Pancreas (tissue), 10 donors: ENCODE results near the gene ZNRF2. TPM values are rescaled to one million over a fixed set of nuclear protein-coding genes. Genes with fewer than 3 reads are reported as not detected.

Source experiments
- ATAC-seq, 4 donors: fragments of 200-7000 bp; cut with Tn5 transposase; one replicate each; pipeline versions ENCODE4 v1.8.0 to v1.9.1; 2020; ENCODE audit warnings: mild to moderate bottlenecking in 4 of 4, moderate library complexity in 4 of 4
- DNase-seq, 6 donors: peaks; one replicate each; pipeline ENCODE4 v3.0.0-alpha.2; 2020
- FAIRE-seq: peaks from 2 replicates; lab custom pipeline; 2012; peaks lifted over from hg19 to GRCh38; lab: Jason Lieb, UNC
- H3K27ac ChIP-seq, 4 donors: fragments of 200-600 bp; sonication (generic); 1 replicate in 3 of 4; 2 replicates in 1 of 4; pipeline versions ENCODE4 v1.5.0 to v1.8.0; 2020
- H3K27me3 ChIP-seq, 4 donors: fragments of 200-600 bp; one replicate each; pipeline ENCODE4 v1.8.0; 2021
- H3K36me3 ChIP-seq, 3 donors: fragments of 200-600 bp; sonication (generic) in 1 of 3; one replicate each; pipeline versions ENCODE4 v1.5.0 to v1.8.0; 2020 to 2021
- H3K4me1 ChIP-seq, 3 donors: fragments of 200-600 bp; one replicate each; pipeline ENCODE4 v1.8.0; 2021
- H3K4me3 ChIP-seq, 4 donors: fragments of 200-600 bp; sonication (generic) in 2 of 4; one replicate each; pipeline versions ENCODE4 v1.5.0 to v1.8.0; 2020 to 2021
- H3K9me3 ChIP-seq, 4 donors: fragments of 200-600 bp; one replicate each; pipeline ENCODE4 v1.8.0; 2021
- WGBS, 2 donors: extraction: QIAGEN DNeasy Blood & Tissue Kit; methylation state at CpG; one replicate each; pipeline ENCODE4 v1.1.7; 2013; 5-methylcytosine and 5-hydroxymethylcytosine counted together
- intact Hi-C, 3 donors: fragments of 100-400 bp; cut with DNase I; formaldehyde crosslinking; loops; one replicate each; pipeline versions ENCODE4 v1.11.1 to v1.14.2; 2022
- polyA plus RNA-seq, 2 donors: library from polyadenylated mRNA; stranded (reverse); fragments of 200-250 nt; gene quantifications; one replicate each; pipeline ENCODE4 v1.2.3, GENCODE V29; 2013
- total RNA-seq, 6 donors: library from RNA; stranded (reverse); fragmentation: NEBNext Ultra II Directional in 4 of 6; extraction: Animal tissue kit (Norgen Biotek cat#: 25700) in 4 of 6; gene quantifications; one replicate each; pipeline versions ENCODE4 v1.2.1 to v1.2.4, GENCODE V29; 2021 to 2023
- TF ChIP-seq, protein P1 (sequence below), 4 donors: fragments of 200-600 bp; sonication (generic) in 3 of 4; IDR thresholded peaks; one replicate each; pipeline versions ENCODE4 v1.5.0 to v1.8.0; 2021; ENCODE audit warnings: antibody characterized with exemption in 4 of 4
- donor health status: healthy with polysubstance abuse.
- donor health status: DM: no; HTN: no; CAD: no; lungs with moderate emphysema.
- donor health status: DM: no; HTN: no; CAD: no.
- donor health status: control.
- donor health status: control.
- donor health status: Bipolar disorder and iron deficiency.
- donor health status: DM: yes; HTN: yes; CAD: no.
- donor health status: DM: no; HTN: no; CAD: no.
- donor health status: DM: no; HTN: no; CAD: no.
- donor health status: DM: yes; HTN: yes; CAD: no.

ZNRF2 gene
- total and polyA plus RNA-seq, 8 donors, result 4.9 to 17.1 (median 11.2) TPM

DNA sequence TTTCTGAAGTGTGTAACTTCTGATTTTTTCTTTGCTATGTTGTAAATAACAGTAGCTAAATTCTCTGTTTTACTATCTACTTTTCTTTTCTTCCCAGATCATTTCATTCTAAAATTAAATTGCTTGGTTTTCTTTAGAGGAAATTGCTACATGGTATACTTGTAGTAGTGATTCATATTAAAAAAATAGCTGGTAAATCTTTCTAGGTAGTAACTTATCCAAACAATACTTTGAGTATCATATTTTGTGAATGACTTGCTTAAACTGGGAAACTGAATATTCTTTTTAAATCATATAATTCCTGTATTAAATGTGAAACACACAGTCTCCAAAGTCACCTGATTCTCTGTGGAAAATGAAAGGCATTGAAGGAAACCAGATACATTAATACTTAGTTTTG lies 85.5 kb downstream of the ZNRF2 start:
- intact Hi-C loops, result no loop called here
- ATAC-seq (no peak), DNase-seq (no peak), FAIRE-seq (no peak)
- no peak overlapping the region for H3K4me3 ChIP-seq
- no peaks in the 10 kb centered on the region for H3K4me1 ChIP-seq
- no peaks in the 10 kb centered on the region for H3K27me3 ChIP-seq
- H3K9me3 ChIP-seq, result no peaks in the 10 kb centered on the region
- TF ChIP-seq, protein P1, sequence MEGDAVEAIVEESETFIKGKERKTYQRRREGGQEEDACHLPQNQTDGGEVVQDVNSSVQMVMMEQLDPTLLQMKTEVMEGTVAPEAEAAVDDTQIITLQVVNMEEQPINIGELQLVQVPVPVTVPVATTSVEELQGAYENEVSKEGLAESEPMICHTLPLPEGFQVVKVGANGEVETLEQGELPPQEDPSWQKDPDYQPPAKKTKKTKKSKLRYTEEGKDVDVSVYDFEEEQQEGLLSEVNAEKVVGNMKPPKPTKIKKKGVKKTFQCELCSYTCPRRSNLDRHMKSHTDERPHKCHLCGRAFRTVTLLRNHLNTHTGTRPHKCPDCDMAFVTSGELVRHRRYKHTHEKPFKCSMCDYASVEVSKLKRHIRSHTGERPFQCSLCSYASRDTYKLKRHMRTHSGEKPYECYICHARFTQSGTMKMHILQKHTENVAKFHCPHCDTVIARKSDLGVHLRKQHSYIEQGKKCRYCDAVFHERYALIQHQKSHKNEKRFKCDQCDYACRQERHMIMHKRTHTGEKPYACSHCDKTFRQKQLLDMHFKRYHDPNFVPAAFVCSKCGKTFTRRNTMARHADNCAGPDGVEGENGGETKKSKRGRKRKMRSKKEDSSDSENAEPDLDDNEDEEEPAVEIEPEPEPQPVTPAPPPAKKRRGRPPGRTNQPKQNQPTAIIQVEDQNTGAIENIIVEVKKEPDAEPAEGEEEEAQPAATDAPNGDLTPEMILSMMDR (IDR thresholded peaks at IDR 0.05), result no peak
- H3K36me3 ChIP-seq, result no peaks in the 10 kb centered on the region
- H3K27ac ChIP-seq, result no peak overlapping the region

DNA sequence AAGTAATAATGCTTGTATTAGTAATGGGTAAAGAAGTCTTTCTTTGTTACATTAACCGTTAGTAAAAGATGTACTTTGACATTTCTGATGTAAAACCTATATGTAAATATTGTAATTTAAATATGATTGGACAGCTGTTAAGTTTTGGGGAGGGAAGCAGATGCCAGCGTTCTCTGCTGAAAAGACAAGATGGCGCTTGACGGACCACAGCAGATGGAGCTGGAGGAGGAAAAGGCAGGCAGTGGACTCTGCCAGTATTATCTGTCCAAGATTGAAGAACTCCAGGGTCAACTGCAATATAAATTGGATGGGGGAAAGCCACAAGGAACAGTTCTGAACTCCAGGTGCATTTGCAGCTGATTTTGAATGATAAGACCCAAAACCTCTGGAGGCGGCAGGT lies 86.9 kb downstream of the ZNRF2 start:
- H3K4me3 ChIP-seq, result no peak overlapping the region
- H3K27me3 ChIP-seq, result no peaks in the 10 kb centered on the region
- H3K36me3 ChIP-seq, result no peaks in the 10 kb centered on the region
- DNase-seq (no peak), ATAC-seq (no peak), FAIRE-seq (no peak)
- H3K27ac ChIP-seq, result no peak overlapping the region
- intact Hi-C loops, result no loop called here
- H3K9me3 ChIP-seq, result no peaks in the 10 kb centered on the region
- no peaks in the 10 kb centered on the region for H3K4me1 ChIP-seq
- 97 to 99% methylated on average over 5 of the region's 5 CpGs for WGBS, 2 donors
- TF ChIP-seq, protein P1 (IDR thresholded peaks at IDR 0.05), result no peak

DNA sequence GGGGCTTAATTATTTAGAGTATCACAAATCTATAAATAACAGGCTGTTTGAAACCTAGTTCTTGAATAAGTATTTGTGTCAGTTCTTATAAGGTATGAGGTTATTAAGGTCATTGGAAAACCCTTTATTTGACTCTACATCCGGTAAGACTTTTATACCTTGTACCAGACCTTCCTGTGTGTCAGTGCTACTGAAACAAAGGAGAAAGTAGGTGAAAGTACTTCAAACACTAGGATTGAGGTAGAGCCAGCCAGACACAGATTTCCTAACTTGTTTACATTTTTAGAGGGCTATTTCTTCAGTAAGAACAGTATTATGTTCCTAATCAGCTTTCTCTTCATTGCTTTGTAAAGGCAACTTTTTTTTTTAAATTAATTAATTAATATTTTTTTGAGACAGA lies 93.9 kb downstream of the ZNRF2 start:
- no peak overlapping the region for H3K4me3 ChIP-seq
- no peaks in the 10 kb centered on the region for H3K27me3 ChIP-seq
- no peaks in the 10 kb centered on the region for H3K4me1 ChIP-seq
- H3K9me3 ChIP-seq, result no peaks in the 10 kb centered on the region
- no peak for ATAC-seq
- TF ChIP-seq, protein P1 (IDR thresholded peaks at IDR 0.05), result no peak
- 88 to 97% methylated on average over 1 of the region's 1 CpG for WGBS, 2 donors
- DNase-seq, result no peak
- H3K27ac ChIP-seq, result no peak overlapping the region
- H3K36me3 ChIP-seq, result no peaks in the 10 kb centered on the region
- intact Hi-C loops, result no loop called here
- no peak for FAIRE-seq

DNA sequence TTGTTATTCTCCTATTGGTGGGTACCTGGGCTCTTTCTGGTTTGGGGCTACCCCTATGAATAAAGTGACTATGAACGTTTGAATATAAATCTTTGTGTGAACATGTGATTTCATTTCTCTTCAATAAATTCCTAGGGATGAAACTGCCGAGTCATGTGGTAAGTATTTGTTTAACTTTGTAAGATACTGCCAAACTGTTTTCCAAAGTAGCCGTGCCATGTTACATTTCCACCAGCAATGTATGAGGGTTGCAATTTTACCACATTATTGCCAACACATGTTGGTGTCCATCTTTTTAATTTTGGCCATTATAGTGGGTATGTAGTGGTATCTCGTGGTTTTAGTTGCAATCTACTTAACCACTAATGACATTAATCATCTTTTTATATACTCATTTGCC lies 94.7 kb downstream of the ZNRF2 start:
- H3K27ac ChIP-seq, result no peak overlapping the region
- H3K9me3 ChIP-seq, result no peaks in the 10 kb centered on the region
- H3K27me3 ChIP-seq, result no peaks in the 10 kb centered on the region
- 62 to 66% methylated on average over 4 of the region's 4 CpGs for WGBS, 2 donors
- TF ChIP-seq, protein P1 (IDR thresholded peaks at IDR 0.05), result no peak
- intact Hi-C loops, result no loop called here
- no peaks in the 10 kb centered on the region for H3K4me1 ChIP-seq
- ATAC-seq (no peak), FAIRE-seq (no peak), DNase-seq (no peak)
- no peak overlapping the region for H3K4me3 ChIP-seq
- no peaks in the 10 kb centered on the region for H3K36me3 ChIP-seq

DNA sequence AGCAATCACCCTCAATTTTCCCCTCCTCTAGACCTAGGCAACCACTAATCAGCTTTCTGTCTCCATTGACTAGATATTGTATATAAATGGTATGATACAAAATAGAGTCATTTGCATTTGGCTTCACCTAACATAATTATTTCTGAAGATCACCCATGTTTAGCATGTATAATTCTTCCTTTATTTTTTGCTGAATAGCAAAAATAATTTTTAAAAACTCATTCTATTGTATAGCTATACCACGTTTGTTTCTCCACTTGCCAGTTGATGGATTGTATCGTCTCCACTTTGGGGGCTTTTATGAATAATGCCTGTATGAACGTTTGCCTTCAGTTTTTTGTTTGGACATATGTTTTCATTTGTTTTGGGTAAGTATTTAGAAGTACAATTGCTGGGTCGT lies 95.3 kb downstream of the ZNRF2 start:
- TF ChIP-seq, protein P1 (IDR thresholded peaks at IDR 0.05), result no peak
- 58 to 63% methylated on average over 4 of the region's 4 CpGs for WGBS, 2 donors
- Histone ChIP-seq H3K9me3 (no peaks in the 10 kb centered on the region), H3K36me3 (no peaks in the 10 kb centered on the region), H3K4me3 (no peak overlapping the region), H3K27me3 (no peaks in the 10 kb centered on the region), H3K4me1 (no peaks in the 10 kb centered on the region), H3K27ac (no peak overlapping the region)
- no peak for ATAC-seq
- no peak for FAIRE-seq
- DNase-seq, result no peak
- intact Hi-C loops, result no loop called here
